NT2/D1 (cell line): Measurements from ENCODE around the gene LRRTM4.

Experiments used
- DNase-seq: peaks from one replicate; pipeline ENCODE4 v3.0.0-alpha.2; 2011; ENCODE audit warnings: low read depth, low spot score
- H3K27me3 ChIP-seq: 2 replicates; pipeline ENCODE4 v1.6.0; 2011; ENCODE audit warnings: mild to moderate bottlenecking; ENCODE audit not compliant: insufficient read length, insufficient read depth
- H3K36me3 ChIP-seq: 2 replicates; pipeline ENCODE4 v1.6.1; 2011; ENCODE audit warnings: mild to moderate bottlenecking, low read length, mixed read lengths; ENCODE audit not compliant: insufficient read depth, insufficient read length
- H3K4me1 ChIP-seq: 2 replicates; pipeline ENCODE4 v1.5.1; 2011; ENCODE audit not compliant: insufficient read depth, insufficient read length
- H3K4me3 ChIP-seq: 2 replicates; pipeline ENCODE4 v1.5.1; 2011; ENCODE audit warnings: low read depth; ENCODE audit not compliant: insufficient read length
- H3K9ac ChIP-seq: 2 replicates; pipeline ENCODE4 v1.6.0; 2011; ENCODE audit warnings: low read depth; ENCODE audit not compliant: insufficient read length
- H3K9me3 ChIP-seq: 2 replicates; pipeline ENCODE4 v1.5.1; 2011; ENCODE audit warnings: mild to moderate bottlenecking, low read length; ENCODE audit not compliant: insufficient read depth
- SUZ12 ChIP-seq: IDR thresholded peaks from 2 replicates; pipeline ENCODE4 v1.6.1; 2011; ENCODE audit not compliant: insufficient read length, insufficient read depth; ENCODE audit errors: extremely low read depth
- YY1 ChIP-seq: IDR thresholded peaks from 2 replicates; pipeline ENCODE4 v1.6.1; 2011; ENCODE audit not compliant: insufficient read length, insufficient read depth
- ZNF274 ChIP-seq: IDR thresholded peaks from 2 replicates; pipeline ENCODE4 v1.6.1; 2011; ENCODE audit warnings: mild to moderate bottlenecking, low read depth, low read length

The LRRTM4 gene

GRCh38 chr2:76930056-76930744 lies 592.0 kb downstream of the LRRTM4 start:
- Histone ChIP-seq H3K4me3 (no peak overlapping the region), H3K36me3 (no peaks in the 10 kb centered on the region), H3K9ac (no peak overlapping the region), H3K27me3 (no peaks in the 10 kb centered on the region), H3K9me3 (no peaks in the 10 kb centered on the region), H3K4me1 (no peaks in the 10 kb centered on the region)
- DNase-seq: no peak
- TF ChIP-seq ZNF274: no peak
- no peak for TF ChIP-seq YY1
- no peak for TF ChIP-seq SUZ12

GRCh38 chr2:76928026-76928425 lies 594.1 kb downstream of the LRRTM4 start:
- Histone ChIP-seq H3K27me3 (no peaks in the 10 kb centered on the region), H3K4me3 (no peak overlapping the region), H3K9me3 (no peaks in the 10 kb centered on the region), H3K9ac (no peak overlapping the region), H3K4me1 (no peaks in the 10 kb centered on the region), H3K36me3 (no peaks in the 10 kb centered on the region)
- no peak for DNase-seq
- TF ChIP-seq YY1 (no peak), ZNF274 (no peak), SUZ12 (no peak)

GRCh38 chr2:76921006-76921405 lies 601.2 kb downstream of the LRRTM4 start:
- H3K4me3 ChIP-seq: no peak overlapping the region
- H3K27me3 ChIP-seq: no peaks in the 10 kb centered on the region
- no peak for DNase-seq
- no peak overlapping the region for H3K9ac ChIP-seq
- H3K9me3 ChIP-seq: no peaks in the 10 kb centered on the region
- H3K4me1 ChIP-seq: no peaks in the 10 kb centered on the region
- TF ChIP-seq ZNF274 (no peak), YY1 (no peak), SUZ12 (no peak)
- no peaks in the 10 kb centered on the region for H3K36me3 ChIP-seq

- H3K4me1 ChIP-seq: no peaks in the 10 kb centered on the region
- H3K9ac ChIP-seq: no peak overlapping the region
- H3K27me3 ChIP-seq: no peaks in the 10 kb centered on the region
- H3K36me3 ChIP-seq: no peaks in the 10 kb centered on the region
- H3K4me3 ChIP-seq: no peak overlapping the region
- no peaks in the 10 kb centered on the region for H3K9me3 ChIP-seq
- no peak for DNase-seq
- TF ChIP-seq YY1: no peak
- TF ChIP-seq ZNF274: no peak
- TF ChIP-seq SUZ12: no peak
These were observed 626.7 kb downstream of the LRRTM4 start for GRCh38 chr2:76895469-76895868.

GRCh38 chr2:76870581-76870980 lies 651.6 kb downstream of the LRRTM4 start:
- no peak for TF ChIP-seq YY1
- TF ChIP-seq ZNF274: no peak
- TF ChIP-seq SUZ12: no peak
- Histone ChIP-seq H3K4me1 (no peaks in the 10 kb centered on the region), H3K9ac (no peak overlapping the region), H3K9me3 (no peaks in the 10 kb centered on the region), H3K4me3 (no peak overlapping the region), H3K27me3 (no peaks in the 10 kb centered on the region), H3K36me3 (no peaks in the 10 kb centered on the region)
- no peak for DNase-seq

GRCh38 chr2:76870011-76870410 lies 652.2 kb downstream of the LRRTM4 start:
- H3K4me1 ChIP-seq: no peaks in the 10 kb centered on the region
- H3K27me3 ChIP-seq: no peaks in the 10 kb centered on the region
- no peaks in the 10 kb centered on the region for H3K36me3 ChIP-seq
- H3K9ac ChIP-seq: no peak overlapping the region
- H3K9me3 ChIP-seq: no peaks in the 10 kb centered on the region
- no peak for TF ChIP-seq SUZ12
- no peak for TF ChIP-seq ZNF274
- TF ChIP-seq YY1: no peak
- H3K4me3 ChIP-seq: no peak overlapping the region
- DNase-seq: no peak

GRCh38 chr2:76867854-76868253 lies 654.3 kb downstream of the LRRTM4 start:
- Histone ChIP-seq H3K4me1 (no peaks in the 10 kb centered on the region), H3K36me3 (no peaks in the 10 kb centered on the region), H3K9ac (no peak overlapping the region), H3K27me3 (no peaks in the 10 kb centered on the region), H3K4me3 (no peak overlapping the region), H3K9me3 (no peaks in the 10 kb centered on the region)
- DNase-seq: no peak
- TF ChIP-seq YY1 (no peak), SUZ12 (no peak), ZNF274 (no peak)

- Histone ChIP-seq H3K9me3 (no peaks in the 10 kb centered on the region), H3K4me3 (no peak overlapping the region), H3K36me3 (no peaks in the 10 kb centered on the region), H3K9ac (no peak overlapping the region), H3K27me3 (no peaks in the 10 kb centered on the region), H3K4me1 (no peaks in the 10 kb centered on the region)
- TF ChIP-seq YY1 (no peak), SUZ12 (no peak), ZNF274 (no peak)
- no peak for DNase-seq
These were observed 655.7 kb downstream of the LRRTM4 start for GRCh38 chr2:76866464-76866863.
